Panc1 (cell line): Measurements from ENCODE around the gene RPP14.

Experiments
- POLR2AphosphoS5 ChIP-seq: IDR thresholded peaks from 2 replicates; pipeline ENCODE4 v1.6.1; 2012; ENCODE audit warnings: mild to moderate bottlenecking, low read depth, low read length, moderate library complexity
- TCF7L2 ChIP-seq: IDR thresholded peaks from 2 replicates; pipeline ENCODE4 v1.6.1; 2011; ENCODE audit warnings: mild to moderate bottlenecking, low read depth, low read length, inconsistent platforms
- TF ChIP-seq, protein P1 (sequence below): fragments of 450-650 bp; IDR thresholded peaks from 2 replicates; pipeline ENCODE4 v1.5.1; 2017; ENCODE audit warnings: mild to moderate bottlenecking

DNA sequence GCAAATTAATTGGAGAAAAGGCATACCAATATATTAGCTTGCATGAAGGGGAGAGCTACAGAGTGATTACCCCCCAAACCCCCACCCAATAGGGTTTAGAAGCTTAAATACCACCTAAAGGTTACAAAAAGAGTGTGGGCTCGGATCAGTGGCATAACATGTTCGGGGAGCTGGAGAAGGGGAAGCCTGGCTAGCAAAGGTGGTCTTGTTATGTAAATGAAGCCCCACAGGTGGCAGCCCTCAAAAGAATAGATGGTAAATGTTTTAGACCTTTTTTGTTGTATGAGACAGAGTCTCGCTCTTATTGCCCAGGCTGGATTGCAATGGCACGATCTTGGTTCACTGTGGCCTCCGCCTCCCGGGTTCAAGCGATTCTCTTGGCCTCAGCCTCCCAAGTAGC lies 15.7 kb downstream of the RPP14 start:
- TF ChIP-seq, protein P1, sequence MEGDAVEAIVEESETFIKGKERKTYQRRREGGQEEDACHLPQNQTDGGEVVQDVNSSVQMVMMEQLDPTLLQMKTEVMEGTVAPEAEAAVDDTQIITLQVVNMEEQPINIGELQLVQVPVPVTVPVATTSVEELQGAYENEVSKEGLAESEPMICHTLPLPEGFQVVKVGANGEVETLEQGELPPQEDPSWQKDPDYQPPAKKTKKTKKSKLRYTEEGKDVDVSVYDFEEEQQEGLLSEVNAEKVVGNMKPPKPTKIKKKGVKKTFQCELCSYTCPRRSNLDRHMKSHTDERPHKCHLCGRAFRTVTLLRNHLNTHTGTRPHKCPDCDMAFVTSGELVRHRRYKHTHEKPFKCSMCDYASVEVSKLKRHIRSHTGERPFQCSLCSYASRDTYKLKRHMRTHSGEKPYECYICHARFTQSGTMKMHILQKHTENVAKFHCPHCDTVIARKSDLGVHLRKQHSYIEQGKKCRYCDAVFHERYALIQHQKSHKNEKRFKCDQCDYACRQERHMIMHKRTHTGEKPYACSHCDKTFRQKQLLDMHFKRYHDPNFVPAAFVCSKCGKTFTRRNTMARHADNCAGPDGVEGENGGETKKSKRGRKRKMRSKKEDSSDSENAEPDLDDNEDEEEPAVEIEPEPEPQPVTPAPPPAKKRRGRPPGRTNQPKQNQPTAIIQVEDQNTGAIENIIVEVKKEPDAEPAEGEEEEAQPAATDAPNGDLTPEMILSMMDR, result no peak
- TF ChIP-seq POLR2AphosphoS5, result no peak
- TF ChIP-seq TCF7L2, result no peak
